Fibroblast of skin of right biceps (primary cell): ENCODE results near the gene COX11.

Source experiments
- DNase-seq: peaks from one replicate; pipeline ENCODE4 v3.0.0-alpha.2; 2013

The COX11 gene, protein sequence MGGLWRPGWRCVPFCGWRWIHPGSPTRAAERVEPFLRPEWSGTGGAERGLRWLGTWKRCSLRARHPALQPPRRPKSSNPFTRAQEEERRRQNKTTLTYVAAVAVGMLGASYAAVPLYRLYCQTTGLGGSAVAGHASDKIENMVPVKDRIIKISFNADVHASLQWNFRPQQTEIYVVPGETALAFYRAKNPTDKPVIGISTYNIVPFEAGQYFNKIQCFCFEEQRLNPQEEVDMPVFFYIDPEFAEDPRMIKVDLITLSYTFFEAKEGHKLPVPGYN

DNA sequence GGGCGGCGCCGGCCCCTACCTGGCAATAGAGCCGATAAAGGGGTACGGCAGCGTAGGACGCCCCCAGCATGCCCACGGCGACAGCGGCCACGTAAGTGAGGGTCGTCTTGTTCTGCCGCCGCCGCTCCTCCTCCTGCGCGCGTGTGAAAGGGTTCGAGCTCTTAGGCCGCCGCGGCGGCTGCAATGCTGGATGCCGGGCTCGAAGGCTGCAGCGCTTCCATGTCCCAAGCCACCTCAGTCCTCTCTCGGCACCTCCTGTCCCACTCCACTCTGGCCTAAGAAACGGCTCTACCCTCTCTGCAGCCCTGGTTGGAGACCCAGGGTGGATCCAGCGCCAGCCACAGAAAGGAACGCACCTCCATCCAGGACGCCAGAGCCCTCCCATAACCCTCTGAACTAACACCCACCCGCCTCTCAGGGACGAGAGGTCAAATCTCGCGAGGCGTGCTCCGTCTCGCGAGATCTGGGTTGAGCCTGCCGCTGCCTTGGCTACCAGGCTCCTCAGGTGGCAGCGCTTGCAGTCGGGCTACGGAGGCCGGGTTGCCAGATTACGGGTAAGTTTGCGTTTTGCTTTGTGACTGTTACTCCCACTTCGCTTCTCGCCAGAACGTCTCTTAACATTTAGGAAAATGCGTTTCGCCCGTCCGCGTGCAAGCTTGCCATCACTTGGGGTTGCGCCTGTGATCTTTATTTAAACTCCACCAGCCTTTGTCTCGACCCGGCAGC lies at the start of gene COX11, which contains the start of gene STXBP4:
Gene COX11 (minus strand): TSS at position 393 of the 726 bp plus-strand sequence. CDS start 8 bp downstream, at position 385.
Gene STXBP4 (plus strand): TSS at position 504 of the 726 bp plus-strand sequence. CDS start 17,455 bp downstream, outside the sequence.
- peak; percentile 96 for DNase-seq

DNA sequence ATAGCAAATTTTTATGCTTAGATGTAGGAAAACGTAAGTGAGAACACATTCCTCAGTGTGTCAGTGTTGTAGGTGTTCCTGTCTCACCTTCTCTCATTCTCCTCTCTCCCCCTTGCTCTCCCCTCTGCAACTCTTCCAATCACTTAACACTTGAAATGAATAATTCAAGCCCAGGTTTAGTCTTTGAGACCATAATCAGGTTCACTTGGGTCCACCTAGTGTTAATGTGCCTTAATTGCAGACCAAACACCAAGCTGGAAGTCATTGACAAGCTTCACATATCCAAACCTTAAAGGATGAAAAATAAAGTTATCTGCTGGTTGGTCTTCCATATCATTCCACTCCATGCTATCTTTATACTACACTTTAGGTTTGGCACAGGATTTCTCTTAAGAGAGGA lies 37.1 kb upstream of the COX11 start:
- DNase-seq, result peak; percentile 11

- no peak for DNase-seq
Observed at GRCh38 chr17:55004484-55004883, 36.0 kb upstream of the COX11 start.

- no peak for DNase-seq
Observed at GRCh38 chr17:55002458-55002857, 34.0 kb upstream of the COX11 start.

DNA sequence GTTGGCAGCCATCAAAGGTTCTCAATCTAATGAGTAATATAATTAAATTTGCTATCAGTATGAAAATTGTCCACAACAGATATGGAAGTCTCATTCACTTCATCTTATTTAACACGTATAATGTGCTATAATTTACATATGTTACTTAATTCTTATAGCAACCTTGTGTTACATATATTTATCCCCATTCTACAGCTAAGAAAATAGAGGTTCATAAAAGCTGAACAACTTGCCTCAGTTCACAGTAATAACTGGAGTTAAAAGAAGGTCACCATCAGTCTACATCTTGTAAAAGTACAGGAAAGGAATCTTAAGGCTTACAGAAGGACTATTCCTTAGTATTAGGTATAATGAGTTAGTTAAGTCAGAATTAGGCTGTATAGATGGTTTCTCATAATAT lies 28.0 kb upstream of the COX11 start:
- no peak for DNase-seq

- peak; percentile 30 for DNase-seq
Observed at GRCh38 chr17:54992797-54993639, 24.6 kb upstream of the COX11 start.

GRCh38 chr17:54991567-54991966 lies 23.1 kb upstream of the COX11 start:
- no peak for DNase-seq

GRCh38 chr17:54990118-54990517 lies 21.7 kb upstream of the COX11 start:
- no peak for DNase-seq

GRCh38 chr17:54985476-54985875 lies 17.0 kb upstream of the COX11 start:
- DNase-seq, result peak; percentile 17

DNA sequence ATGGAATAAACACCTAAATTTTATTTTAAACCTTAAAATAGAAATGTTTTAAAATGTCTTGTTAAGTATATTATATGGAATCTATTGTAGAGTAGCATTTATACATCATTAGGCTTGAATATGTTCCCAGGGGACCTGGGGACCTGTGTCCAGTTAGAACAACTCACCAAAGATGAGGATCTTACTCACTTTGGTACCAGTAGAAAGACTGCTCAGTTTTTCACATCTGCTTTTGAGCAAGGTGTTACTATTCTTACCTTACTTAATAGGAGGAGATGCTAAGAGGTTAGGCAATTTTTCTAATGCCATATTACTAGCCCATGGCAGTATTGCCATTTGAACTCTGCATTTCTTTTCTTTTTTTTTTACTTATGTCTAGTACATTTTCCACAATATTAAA lies 14.8 kb upstream of the COX11 start:
- no peak for DNase-seq

DNA sequence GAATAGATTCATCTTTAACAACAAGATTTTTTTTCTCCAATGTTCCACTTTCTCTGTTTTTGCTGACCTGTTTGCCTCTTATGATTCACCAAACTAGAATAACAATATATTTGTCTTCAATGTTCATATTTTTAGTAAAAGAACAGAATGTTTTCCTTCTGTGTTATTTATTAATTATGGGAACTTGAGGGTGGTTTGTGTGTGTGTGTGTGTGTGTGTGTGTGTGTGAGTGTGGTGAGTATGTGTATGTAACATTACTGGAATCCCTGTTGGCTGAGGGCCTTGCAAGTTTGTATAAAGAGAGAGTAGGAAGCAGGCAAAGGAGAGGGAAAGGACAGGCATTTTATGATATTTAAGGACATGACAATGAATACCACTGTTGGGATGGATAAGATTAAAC lies 13.9 kb upstream of the COX11 start:
- DNase-seq, result peak; percentile 36

DNA sequence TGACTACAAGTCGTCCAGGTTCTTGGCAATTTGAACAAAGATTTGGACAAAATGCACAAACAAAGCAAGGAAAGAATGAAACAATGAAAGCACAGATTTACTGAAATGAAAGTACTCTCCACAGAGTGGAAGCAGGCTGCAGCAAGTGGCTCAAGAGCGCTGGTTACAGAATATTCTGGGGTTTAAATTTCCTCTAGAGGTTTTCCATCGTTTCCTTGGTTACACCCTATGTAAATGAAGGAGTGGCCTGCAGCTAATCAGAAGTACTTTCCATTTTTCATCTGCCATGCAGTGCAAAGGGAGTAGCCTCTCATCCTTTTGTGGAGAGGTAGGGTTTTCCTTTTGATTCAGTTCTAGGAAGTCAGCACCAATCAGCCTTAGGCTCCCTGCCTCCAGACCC lies 11.9 kb upstream of the COX11 start:
- DNase-seq, result no peak

DNA sequence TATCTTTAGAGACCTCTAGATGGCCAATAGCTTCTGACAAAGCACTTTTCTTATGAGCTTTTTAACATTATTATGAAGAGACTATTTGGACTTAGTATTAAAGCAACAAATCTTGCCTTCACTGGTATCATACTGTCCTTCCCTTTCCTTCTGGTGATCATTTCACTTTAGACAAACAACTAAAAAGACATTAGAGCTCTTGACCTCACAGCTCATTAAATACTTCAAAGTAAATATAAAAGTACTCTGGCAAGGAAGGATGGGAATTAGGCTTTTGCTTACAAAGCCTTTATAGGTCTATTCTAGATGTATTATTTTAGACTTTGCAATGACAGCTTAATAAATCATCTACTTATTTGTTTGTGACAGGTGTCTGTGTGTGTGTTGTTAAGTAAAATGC lies 11.2 kb upstream of the COX11 start:
- DNase-seq, result no peak

DNA sequence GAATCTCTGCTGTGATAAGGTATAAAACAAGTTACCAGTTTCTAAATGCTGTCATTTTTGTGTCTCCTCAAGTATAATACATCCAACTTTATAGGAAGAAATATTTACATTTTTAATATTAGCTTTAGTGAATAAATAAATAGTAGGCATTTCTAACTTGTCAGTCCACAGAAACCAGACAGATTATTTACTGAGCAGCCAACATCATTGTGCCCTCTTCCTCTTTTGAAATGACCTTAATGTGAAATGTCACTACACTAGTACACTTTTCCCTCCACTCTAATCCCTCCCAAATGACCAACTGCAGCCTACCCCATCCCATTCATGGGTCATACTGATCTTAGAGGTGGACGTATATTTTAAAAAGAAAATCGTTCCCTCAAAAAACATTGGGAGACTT lies 9.3 kb upstream of the COX11 start:
- DNase-seq, result no peak

- DNase-seq, result no peak
Observed at GRCh38 chr17:54976316-54976715, 7.9 kb upstream of the COX11 start.

GRCh38 chr17:54974759-54975158 lies 6.3 kb upstream of the COX11 start:
- DNase-seq, result no peak

DNA sequence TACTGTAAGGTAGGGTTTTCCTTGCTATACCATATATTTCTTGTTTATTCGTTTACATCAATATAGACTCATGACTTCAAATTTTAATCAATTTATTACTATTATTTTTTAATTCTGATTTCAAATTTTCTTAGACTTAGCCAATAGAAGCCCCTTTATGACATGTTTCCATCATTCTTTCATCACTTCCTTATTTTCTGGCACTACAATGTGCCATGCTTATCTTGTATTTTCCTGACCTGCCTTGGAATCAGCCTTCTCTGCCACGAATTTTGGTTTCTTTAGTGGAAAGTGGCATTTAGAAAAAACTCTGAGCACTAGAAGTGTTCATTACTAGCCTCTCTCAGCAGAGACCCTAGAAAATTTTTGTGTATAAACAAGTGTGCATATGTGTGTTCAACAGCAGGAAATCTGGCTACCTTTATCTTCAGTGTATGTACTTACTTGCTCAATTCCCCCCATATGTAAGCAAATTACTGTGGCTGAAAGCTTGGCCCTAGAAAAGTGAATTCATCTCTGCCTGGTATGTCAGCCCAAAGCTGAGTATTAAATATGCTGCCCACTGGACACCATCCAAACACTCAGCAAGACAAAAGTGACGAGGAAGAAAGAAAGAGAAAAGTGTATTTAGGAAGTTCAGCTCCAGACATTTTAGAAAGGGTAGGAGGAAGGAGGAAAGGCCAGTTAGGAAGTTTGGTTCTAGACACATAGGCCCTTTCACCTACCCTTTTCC lies 4.1 kb upstream of the COX11 start:
- DNase-seq, result no peak

DNA sequence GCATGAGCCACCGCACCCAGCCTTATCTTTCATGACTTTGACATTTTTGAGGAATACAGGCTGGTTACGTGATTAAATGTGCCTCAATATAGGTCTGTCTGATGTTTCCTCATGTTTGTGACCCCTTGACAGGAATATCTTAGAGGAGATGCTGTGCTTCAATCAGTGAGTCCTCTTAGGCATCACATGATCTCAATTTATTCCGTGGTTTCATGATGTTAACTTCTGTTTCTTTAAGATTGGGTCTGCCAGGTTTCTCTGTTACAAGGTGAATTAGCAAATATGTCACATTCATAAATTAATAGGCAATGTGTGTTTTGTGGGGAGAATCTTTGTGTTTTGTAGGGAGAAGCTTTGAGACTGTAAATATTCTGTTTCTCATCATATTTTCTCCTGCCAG lies 3.4 kb upstream of the COX11 start:
- DNase-seq, result no peak

- no peak for DNase-seq
Observed at GRCh38 chr17:54971147-54971546, 2.7 kb upstream of the COX11 start.

DNA sequence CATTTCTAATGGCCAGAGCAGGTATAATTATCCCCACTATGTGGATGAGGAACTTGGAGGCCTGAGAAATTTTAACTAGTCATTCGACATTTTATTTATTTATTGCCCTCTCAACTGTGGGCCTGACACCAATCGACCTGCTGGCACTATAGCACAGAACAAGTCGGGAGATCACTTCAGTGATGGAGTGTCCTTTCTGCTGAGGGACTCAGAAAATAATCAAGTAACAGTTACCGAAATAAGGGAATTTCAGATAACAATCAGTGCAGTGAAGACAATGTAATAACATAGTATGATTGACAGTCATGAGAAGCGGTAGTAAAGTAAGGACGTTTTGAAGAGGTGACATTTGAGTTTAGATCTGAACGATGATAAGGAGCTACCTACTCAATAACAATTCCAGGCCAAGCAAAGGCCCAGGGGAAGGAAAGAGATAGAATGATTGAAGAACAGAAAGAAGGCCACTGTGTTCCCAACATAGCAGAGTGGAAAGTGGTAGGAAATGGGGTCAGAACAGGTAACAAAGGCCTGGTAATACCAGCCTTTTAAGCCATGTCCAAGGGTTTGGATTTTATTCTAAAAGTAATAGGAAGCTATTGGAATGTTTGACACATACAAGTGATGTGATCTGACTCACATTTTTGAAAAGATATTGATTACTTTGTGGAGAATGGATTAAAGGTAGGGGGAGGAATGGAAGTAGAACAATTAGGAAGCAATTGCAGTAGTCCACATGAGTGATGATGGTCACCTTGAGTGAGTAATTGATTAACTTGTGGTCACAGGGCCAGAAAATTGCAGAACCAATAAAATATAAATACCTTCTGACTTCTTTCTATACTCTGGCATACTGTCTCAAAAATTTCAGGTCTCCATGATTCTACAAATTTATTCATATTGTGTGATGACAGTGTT lies 1.5 kb upstream of the COX11 start:
- DNase-seq, result no peak

DNA sequence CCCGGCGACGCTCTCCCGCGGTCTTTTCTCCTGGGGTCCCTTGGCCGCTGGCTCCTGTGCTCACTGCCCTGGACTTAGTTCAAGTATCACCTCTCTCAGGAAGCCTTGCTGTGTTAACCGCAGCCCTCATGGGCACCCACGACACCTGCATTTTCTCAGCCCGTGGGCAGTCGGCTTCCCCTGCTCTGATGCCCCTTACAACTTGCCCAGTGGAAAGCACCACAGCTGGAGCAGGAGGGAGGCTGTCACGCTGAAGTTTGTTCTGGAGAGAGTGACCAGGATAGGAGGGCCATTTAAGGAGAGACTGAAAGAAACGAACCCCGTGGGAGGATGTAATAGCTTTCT lies 506 bp upstream of the COX11 start:
- peak; percentile 17 for DNase-seq
